Liver (tissue), 9 donors: ENCODE results near the gene LCN10. TPM values are rescaled to one million over a fixed set of nuclear protein-coding genes. Genes with fewer than 3 reads are reported as not detected.

Experiments used
- DNase-seq: peaks from one replicate; pipeline ENCODE4 v3.0.0-alpha.2; 2017; ENCODE audit warnings: low spot score
- H3K27ac ChIP-seq, 2 donors: one replicate each; pipeline ENCODE4 v1.7.0; 2013; ENCODE audit warnings: inconsistent platforms in 2 of 2, low read length in 2 of 2, control low read depth in 1 of 2, low read depth in 1 of 2, mild to moderate bottlenecking in 1 of 2
- H3K27me3 ChIP-seq, 4 donors: one replicate each; pipeline versions ENCODE4 v1.6.1 to v1.7.0; 2013; ENCODE audit warnings: low read length in 3 of 4, inconsistent platforms in 1 of 4, mild to moderate bottlenecking in 1 of 4, moderate library complexity in 1 of 4; ENCODE audit not compliant: control insufficient read depth in 4 of 4, insufficient read depth in 4 of 4
- H3K36me3 ChIP-seq, 4 donors: one replicate each; pipeline versions ENCODE4 v1.6.1 to v1.7.0; 2013; ENCODE audit warnings: low read length in 3 of 4, mild to moderate bottlenecking in 3 of 4, low read depth in 1 of 4, moderate library complexity in 1 of 4; ENCODE audit not compliant: control insufficient read depth in 4 of 4, insufficient read depth in 3 of 4
- H3K4me1 ChIP-seq, 4 donors: one replicate each; pipeline versions ENCODE4 v1.6.1 to v1.7.0; 2013; ENCODE audit warnings: low read length in 3 of 4, mild to moderate bottlenecking in 3 of 4, moderate library complexity in 1 of 4; ENCODE audit not compliant: control insufficient read depth in 4 of 4, insufficient read depth in 4 of 4
- H3K4me3 ChIP-seq, 3 donors: one replicate each; pipeline versions ENCODE4 v1.6.1 to v1.7.0; 2013; ENCODE audit warnings: low read length in 3 of 3, control low read depth in 1 of 3, low read depth in 1 of 3, mild to moderate bottlenecking in 1 of 3
- H3K9ac ChIP-seq, 2 donors: one replicate each; pipeline ENCODE4 v1.7.0; 2013; ENCODE audit warnings: low read length in 2 of 2, mild to moderate bottlenecking in 2 of 2, moderate library complexity in 2 of 2, control low read depth in 1 of 2, low read depth in 1 of 2
- H3K9me3 ChIP-seq, 4 donors: one replicate each; pipeline versions ENCODE4 v1.6.1 to v1.7.0; 2013; ENCODE audit warnings: low read length in 3 of 4; ENCODE audit not compliant: control insufficient read depth in 4 of 4
- ATF3 ChIP-seq: IDR thresholded peaks from 2 replicates; pipeline ENCODE4 v1.6.1; 2016; ENCODE audit warnings: antibody characterized with exemption
- CTCF ChIP-seq: fragments of 150-350 bp; IDR thresholded peaks from 2 replicates; pipeline ENCODE4 v1.5.1; 2017; ENCODE audit warnings: improper control_type of control experiment, low read depth, low read length; ENCODE audit not compliant: missing input control
- EGR1 ChIP-seq, 2 donors: IDR thresholded peaks; 2 replicates each; pipeline ENCODE4 v1.6.1; 2016 to 2018; ENCODE audit warnings: antibody characterized with exemption in 2 of 2, low read depth in 2 of 2
- FOXA1 ChIP-seq: IDR thresholded peaks from 2 replicates; pipeline ENCODE4 v1.6.1; 2016; ENCODE audit warnings: antibody characterized with exemption
- FOXA2 ChIP-seq: IDR thresholded peaks from 2 replicates; pipeline ENCODE4 v1.6.1; 2016; ENCODE audit warnings: antibody characterized with exemption
- GABPA ChIP-seq, 2 donors: IDR thresholded peaks in 1 of 2; conservative IDR thresholded peaks in 1 of 2; 2 replicates each; pipeline ENCODE4 v1.6.1; 2016; ENCODE audit warnings: antibody characterized with exemption in 2 of 2, mild to moderate bottlenecking in 1 of 2, moderate library complexity in 1 of 2
- HNF4A ChIP-seq, 2 donors: conservative IDR thresholded peaks; 2 replicates each; pipeline ENCODE4 v1.6.1; 2016; ENCODE audit warnings: antibody characterized with exemption in 2 of 2, mild to moderate bottlenecking in 2 of 2
- JUND ChIP-seq, 2 donors: IDR thresholded peaks; 2 replicates each; pipeline ENCODE4 v1.6.1; 2016; ENCODE audit warnings: antibody characterized with exemption in 2 of 2
- MAX ChIP-seq: IDR thresholded peaks from 2 replicates; pipeline ENCODE4 v1.6.1; 2016; ENCODE audit warnings: antibody characterized with exemption
- NR2F2 ChIP-seq: IDR thresholded peaks from 2 replicates; pipeline ENCODE4 v1.6.1; 2016; ENCODE audit warnings: antibody characterized with exemption
- REST ChIP-seq: IDR thresholded peaks from 2 replicates; pipeline ENCODE4 v1.6.1; 2016; ENCODE audit warnings: antibody characterized with exemption, mild to moderate bottlenecking
- RXRA ChIP-seq, 2 donors: IDR thresholded peaks; 2 replicates each; pipeline ENCODE4 v1.6.1; 2017 to 2018; ENCODE audit warnings: antibody characterized with exemption in 2 of 2, mild to moderate bottlenecking in 1 of 2
- SP1 ChIP-seq: IDR thresholded peaks from 2 replicates; pipeline ENCODE4 v1.6.1; 2018; ENCODE audit warnings: antibody characterized with exemption, mild to moderate bottlenecking
- TAF1 ChIP-seq: conservative IDR thresholded peaks from 2 replicates; pipeline ENCODE4 v1.6.1; 2016; ENCODE audit warnings: antibody characterized with exemption, mild to moderate bottlenecking
- ZBTB33 ChIP-seq: IDR thresholded peaks from 2 replicates; pipeline ENCODE4 v1.6.1; 2016; ENCODE audit warnings: antibody characterized with exemption
- WGBS: extraction: QIAGEN DNeasy Blood & Tissue Kit; methylation state at CpG from one replicate; pipeline ENCODE4 v1.1.7; 2013; 5-methylcytosine and 5-hydroxymethylcytosine counted together
- polyA plus RNA-seq, 2 donors: library from polyadenylated mRNA; stranded (reverse) in 1 of 2; unstranded in 1 of 2; fragments of 200-250 nt in 1 of 2; fragments of >200 nt in 1 of 2; fragmentation: Nextera tagmentation in 1 of 2; extraction: Ambion mirVana in 1 of 2; gene quantifications; one replicate each; pipeline versions ENCODE4 v1.2.1 to v1.2.3, GENCODE V29; 2013 to 2015
- total RNA-seq, 2 donors: library from RNA; depleted of rRNA; stranded (reverse); fragments of >200 nt; gene quantifications; one replicate each; pipeline ENCODE4 v1.2.3, GENCODE V29; 2014
- donor health status: healthy.
- donor health status: healthy.
- donor health status: healthy.
- donor health status: healthy.
- donor health status: healthy.

LCN10 gene
- total and polyA plus RNA-seq, 4 donors: 0.08 to 0.14 (median 0.11) TPM

- no peak overlapping the region for H3K4me3 ChIP-seq
- no peak overlapping the region for H3K27ac ChIP-seq
- peaks cover 0 to 10% (median 1%) of the 10 kb centered on the region in 4 donors for H3K9me3 ChIP-seq
- no peak for DNase-seq
- H3K36me3 ChIP-seq: no peaks in the 10 kb centered on the region
- H3K27me3 ChIP-seq: no peaks in the 10 kb centered on the region
- no peak for TF ChIP-seq NR2F2
- TF ChIP-seq EGR1 (IDR thresholded peaks at IDR 0.05; ENCODE audit: low read depth in 2 of 2): no peak
- no peak for TF ChIP-seq JUND (IDR thresholded peaks at IDR 0.05)
- TF ChIP-seq REST: no peak
- TF ChIP-seq RXRA (IDR thresholded peaks at IDR 0.05): no peak
- TF ChIP-seq SP1: no peak
- no peak for TF ChIP-seq HNF4A (conservative IDR thresholded peaks at IDR 0.05)
- no peak for TF ChIP-seq MAX
- no peak for TF ChIP-seq ZBTB33
- TF ChIP-seq TAF1: no peak
- TF ChIP-seq GABPA (IDR thresholded peaks at IDR 0.05 in 1 of 2, conservative IDR thresholded peaks at IDR 0.05 in 1 of 2): no peak
- no peak for TF ChIP-seq FOXA1
- no peak for TF ChIP-seq FOXA2
- TF ChIP-seq CTCF: no peak
- WGBS: 90% methylated on average over 24 of the region's 24 CpGs
- no peaks in the 10 kb centered on the region for H3K4me1 ChIP-seq
- no peak overlapping the region for H3K9ac ChIP-seq
Measured at GRCh38 chr9:136754626-136755301, 12.0 kb upstream of the LCN10 start.

GRCh38 chr9:136754059-136754572, 11.4 kb upstream of the LCN10 start:
- no peak overlapping the region for H3K4me3 ChIP-seq
- H3K4me1 ChIP-seq: no peaks in the 10 kb centered on the region
- no peak for DNase-seq
- H3K36me3 ChIP-seq: no peaks in the 10 kb centered on the region
- H3K27me3 ChIP-seq: no peaks in the 10 kb centered on the region
- TF ChIP-seq HNF4A (conservative IDR thresholded peaks at IDR 0.05) (no peak), ATF3 (no peak)
- H3K27ac ChIP-seq: no peak overlapping the region
- H3K9me3 ChIP-seq: peaks cover 0 to 10% (median 1%) of the 10 kb centered on the region in 4 donors
- H3K9ac ChIP-seq: no peak overlapping the region
- 77% methylated on average over 17 of the region's 17 CpGs for WGBS
